Measurements from ENCODE around the gene MORN5. TPM values are rescaled to one million over a fixed set of nuclear protein-coding genes. Genes with fewer than 3 reads are reported as not detected.

The MORN5 gene
- total RNA-seq, 1 donor from 2014 or later = not detected

GRCh38 chr9:122179054-122179689 lies 19.5 kb downstream of the MORN5 start:
- H3K27me3 Mint-ChIP-seq (ENCODE audit: low read depth) = peaks cover 59% of the 10 kb centered on the region
- H3K4me1 Mint-ChIP-seq = no peaks in the 10 kb centered on the region
- no peaks in the 10 kb centered on the region for H3K9me3 Mint-ChIP-seq
- H3K27ac Mint-ChIP-seq (ENCODE audit: unreplicated experiment) = no peak overlapping the region
- H3K4me3 Mint-ChIP-seq = no peak overlapping the region
- no peak for TF ChIP-seq CTCF (conservative IDR thresholded peaks at IDR 0.05)
- DNase-seq (ENCODE audit: low read depth, low spot score) = no peak
- H3K36me3 Mint-ChIP-seq (ENCODE audit: low read depth) = no peaks in the 10 kb centered on the region

GRCh38 chr9:122179690-122180074 lies 20.0 kb downstream of the MORN5 start:
- Mint-ChIP-seq H3K4me3 (no peak overlapping the region), H3K27me3 (ENCODE audit: low read depth) (peaks cover 56% of the 10 kb centered on the region), H3K9me3 (no peaks in the 10 kb centered on the region), H3K4me1 (no peaks in the 10 kb centered on the region), H3K27ac (ENCODE audit: unreplicated experiment) (no peak overlapping the region), H3K36me3 (ENCODE audit: low read depth) (no peaks in the 10 kb centered on the region)
- no peak for DNase-seq (ENCODE audit: low read depth, low spot score)
- TF ChIP-seq CTCF (conservative IDR thresholded peaks at IDR 0.05) = no peak

GRCh38 chr9:122180633-122181032 lies 20.9 kb downstream of the MORN5 start:
- TF ChIP-seq CTCF (conservative IDR thresholded peaks at IDR 0.05) = no peak
- H3K4me3 Mint-ChIP-seq = no peak overlapping the region
- H3K9me3 Mint-ChIP-seq = no peaks in the 10 kb centered on the region
- H3K4me1 Mint-ChIP-seq = no peaks in the 10 kb centered on the region
- DNase-seq (ENCODE audit: low read depth, low spot score) = no peak
- no peak overlapping the region for H3K27ac Mint-ChIP-seq (ENCODE audit: unreplicated experiment)
- no peaks in the 10 kb centered on the region for H3K36me3 Mint-ChIP-seq (ENCODE audit: low read depth)
- peaks cover 47% of the 10 kb centered on the region for H3K27me3 Mint-ChIP-seq (ENCODE audit: low read depth)

- TF ChIP-seq CTCF (conservative IDR thresholded peaks at IDR 0.05) = no peak
- H3K36me3 Mint-ChIP-seq (ENCODE audit: low read depth) = no peaks in the 10 kb centered on the region
- H3K9me3 Mint-ChIP-seq = no peaks in the 10 kb centered on the region
- DNase-seq (ENCODE audit: low read depth, low spot score) = no peak
- no peaks in the 10 kb centered on the region for H3K4me1 Mint-ChIP-seq
- peaks cover 28% of the 10 kb centered on the region for H3K27me3 Mint-ChIP-seq (ENCODE audit: low read depth)
- H3K4me3 Mint-ChIP-seq = no peak overlapping the region
- no peak overlapping the region for H3K27ac Mint-ChIP-seq (ENCODE audit: unreplicated experiment)
Measured at GRCh38 chr9:122183501-122183900, 23.8 kb downstream of the MORN5 start.

- no peak for TF ChIP-seq CTCF (conservative IDR thresholded peaks at IDR 0.05)
- H3K27me3 Mint-ChIP-seq (ENCODE audit: low read depth) = peaks cover 24% of the 10 kb centered on the region
- no peak overlapping the region for H3K27ac Mint-ChIP-seq (ENCODE audit: unreplicated experiment)
- H3K4me1 Mint-ChIP-seq = no peaks in the 10 kb centered on the region
- no peak overlapping the region for H3K4me3 Mint-ChIP-seq
- DNase-seq (ENCODE audit: low read depth, low spot score) = no peak
- H3K9me3 Mint-ChIP-seq = no peaks in the 10 kb centered on the region
- no peaks in the 10 kb centered on the region for H3K36me3 Mint-ChIP-seq (ENCODE audit: low read depth)
Measured at GRCh38 chr9:122184551-122184950, 24.8 kb downstream of the MORN5 start.
